Heart left ventricle (tissue), 16 donors: Measurements from ENCODE around the gene LCN1. TPM values are rescaled to one million over a fixed set of nuclear protein-coding genes. Genes with fewer than 3 reads are reported as not detected.

ENCODE experiments used
- ATAC-seq, 4 donors: fragments of 200-7000 bp; cut with Tn5 transposase; one replicate each; pipeline ENCODE4 v1.9.1; 2020 to 2022; ENCODE audit warnings: moderate library complexity in 4 of 4, mild to moderate bottlenecking in 3 of 4, moderate number of reproducible peaks in 1 of 4
- DNase-seq, 5 donors: peaks; one replicate each; pipeline ENCODE4 v3.0.0-alpha.2; 2020
- H3K27ac ChIP-seq, 12 donors: fragments of 200-600 bp; sonication (generic) in 4 of 12; one replicate each; pipeline versions ENCODE4 v1.5.0 to v1.8.0; 2016 to 2022; ENCODE audit warnings: mild to moderate bottlenecking in 2 of 12
- H3K27me3 ChIP-seq, 9 donors: fragments of 200-600 bp; sonication (generic) in 2 of 9; one replicate each; pipeline versions ENCODE4 v1.5.1 to v1.8.0; 2016 to 2022; ENCODE audit warnings: mild to moderate bottlenecking in 3 of 9
- H3K36me3 ChIP-seq, 9 donors: fragments of 200-600 bp; sonication (generic) in 2 of 9; one replicate each; pipeline versions ENCODE4 v1.5.0 to v1.8.0; 2018 to 2022; ENCODE audit warnings: mild to moderate bottlenecking in 2 of 9
- H3K4me1 ChIP-seq, 12 donors: fragments of 200-600 bp; sonication (generic) in 4 of 12; one replicate each; pipeline versions ENCODE4 v1.5.0 to v1.8.0; 2016 to 2022; ENCODE audit warnings: mild to moderate bottlenecking in 3 of 12
- H3K4me3 ChIP-seq, 12 donors: fragments of 200-600 bp; sonication (generic) in 4 of 12; one replicate each; pipeline versions ENCODE4 v1.5.0 to v1.8.0; 2017 to 2022; ENCODE audit warnings: mild to moderate bottlenecking in 9 of 12, moderate library complexity in 4 of 12
- H3K9me3 ChIP-seq, 12 donors: fragments of 200-600 bp; sonication (generic) in 4 of 12; one replicate each; pipeline versions ENCODE4 v1.5.0 to v1.8.0; 2016 to 2022; ENCODE audit warnings: mild to moderate bottlenecking in 1 of 12
- CTCF ChIP-seq, 12 donors: fragments of 200-600 bp; sonication (generic) in 4 of 12; IDR thresholded peaks; one replicate each; pipeline versions ENCODE4 v1.5.0 to v1.8.0; 2018 to 2022; ENCODE audit warnings: antibody characterized with exemption in 12 of 12, mild to moderate bottlenecking in 5 of 12
- POLR2A ChIP-seq, 2 donors: fragments of 450-650 bp; IDR thresholded peaks; one replicate each; pipeline ENCODE4 v1.6.1; 2017; ENCODE audit warnings: antibody characterized with exemption in 2 of 2, mild to moderate bottlenecking in 2 of 2, moderate library complexity in 2 of 2
- WGBS, 4 donors: extraction: QIAGEN DNeasy Blood & Tissue Kit in 2 of 4; methylation state at CpG; one replicate each; pipeline versions ENCODE4 v1.1.5 to v1.1.7; 2013 to 2018; 5-methylcytosine and 5-hydroxymethylcytosine counted together
- intact Hi-C, 10 donors: fragments of 100-400 bp; cut with DNase I; formaldehyde crosslinking; loops; one replicate each; pipeline versions ENCODE4 v1.11.1 to v1.14.2; 2022
- polyA plus RNA-seq, 2 donors: library from polyadenylated mRNA; stranded (reverse); fragments of 200-250 nt; gene quantifications; one replicate each; pipeline ENCODE4 v1.2.3, GENCODE V29; 2013
- total RNA-seq, 9 donors: library from RNA; depleted of rRNA in 2 of 9; stranded (reverse); fragments of >200 nt in 2 of 9; fragmentation: NEBNext Ultra II Directional in 3 of 9; extraction: Animal tissue kit (Norgen Biotek cat#: 25700) in 3 of 9; gene quantifications; one replicate each; pipeline versions ENCODE4 v1.1.0 to v1.2.4, GENCODE V29; 2016 to 2023
- donor health status: ischemic (EF 13 %, LVEDD 7.1; RV severe dilation, severe dysfunction).
- donor health status: healthy with polysubstance abuse.
- donor health status: DM: no; HTN: yes; CAD: no.
- donor health status: DM: no; HTN: no; CAD: no.
- donor health status: ischemic (EF 25% LVEDD 6.9; RV normal size, moderate dysfunction).
- donor health status: ischemic (EF 25% LVEDD 5.7; RV mildly dilated, moderate dysfunction).
- donor health status: healthy.
- donor health status: DM: yes; HTN: yes; CAD: no.
- donor health status: ischemic (EF 35%, LVEDD 5.7; RV mildly dilated, moderate dysfunction).
- donor health status: nonischemic (EF 11% LVEDD 7.7; RV severe dilation, severe dysfunction).
- donor health status: DM: yes; HTN: yes; CAD: no.
- donor health status: PGD.
- donor health status: ischemic (EF 29% LVEDD 5.4; RV normal size, mild dysfunction).
- donor health status: nonischemic (EF 23%, LVEDD 6.1; RV moderate dilation, normal function).

The LCN1 gene
- total and polyA plus RNA-seq, 11 donors, result 0.33 to 0.50 (median 0.37) TPM; not detected in 8

- peak in 1 of 2 donors; percentile 33 for TF ChIP-seq POLR2A (IDR thresholded peaks at IDR 0.05)
- peak; percentile 73 to 98 (median 92) for TF ChIP-seq CTCF (IDR thresholded peaks at IDR 0.05)
- H3K27me3 ChIP-seq, result no peaks in the 10 kb centered on the region
- peaks cover 0 to 32% (median 27%) of the 10 kb centered on the region in 9 donors for H3K36me3 ChIP-seq
- intact Hi-C loops, result no loop called here
- H3K27ac ChIP-seq, result peak within 1 kb of the TSS; percentile 34 to 91 (median 83)
- H3K9me3 ChIP-seq, result no peaks in the 10 kb centered on the region
- peak within 1 kb of the TSS; percentile 67 to 98 (median 92) for H3K4me3 ChIP-seq
- peaks cover 6 to 33% (median 20%) of the 10 kb centered on the region in 12 donors for H3K4me1 ChIP-seq
- ATAC-seq, result peak; percentile 82 to 97 (median 94)
- WGBS, 4 donors, result 0 to 1% (median 1%) methylated on average over 8 to 92 of the region's 92 CpGs
- peak; percentile 89 to 95 (median 91) for DNase-seq
Observed at GRCh38 chr9:135500525-135501260, 20.5 kb upstream of the LCN1 start, which contains the start of gene MRPS2. TSS of gene MRPS2 (plus strand) at chr9:135500682. CDS start at chr9:135500711, 29 bp downstream.

GRCh38 chr9:135501261-135502167 lies 19.7 kb upstream of the LCN1 start:
- H3K4me3 ChIP-seq, result peak overlapping the region; percentile 67 to 98 (median 92)
- WGBS, 4 donors, result 40 to 48% (median 44%) methylated on average over 33 to 38 of the region's 38 CpGs
- peaks cover 6 to 33% (median 20%) of the 10 kb centered on the region in 12 donors for H3K4me1 ChIP-seq
- peak overlapping the region in 10 of 12 donors; percentile 70 to 91 (median 84) for H3K27ac ChIP-seq
- TF ChIP-seq CTCF (IDR thresholded peaks at IDR 0.05), result no peak
- no peak for TF ChIP-seq POLR2A (IDR thresholded peaks at IDR 0.05)
- H3K9me3 ChIP-seq, result no peaks in the 10 kb centered on the region
- H3K27me3 ChIP-seq, result no peaks in the 10 kb centered on the region
- H3K36me3 ChIP-seq, result peaks cover 0 to 32% (median 27%) of the 10 kb centered on the region in 9 donors
- intact Hi-C loops, result no loop called here
- ATAC-seq (no peak), DNase-seq (peak in 2 of 5 donors; percentile 46 to 61)

- Histone ChIP-seq H3K27ac (no peak overlapping the region), H3K27me3 (no peaks in the 10 kb centered on the region), H3K9me3 (no peaks in the 10 kb centered on the region), H3K4me1 (peaks cover 6 to 33% (median 20%) of the 10 kb centered on the region in 12 donors), H3K36me3 (peaks cover 0 to 32% (median 27%) of the 10 kb centered on the region in 9 donors), H3K4me3 (peak overlapping the region in 6 of 12 donors; percentile 82 to 98 (median 92))
- intact Hi-C loops, result no loop called here
- no peak for TF ChIP-seq CTCF (IDR thresholded peaks at IDR 0.05)
- DNase-seq (peak in 1 of 5 donors; percentile 50), ATAC-seq (no peak)
- 88 to 92% (median 90%) methylated on average over 15 of the region's 15 CpGs for WGBS, 4 donors
Observed at GRCh38 chr9:135502168-135502872, 18.9 kb upstream of the LCN1 start.
